Erythroblast (primary cell): ENCODE measurements around the gene PPP1R14B.

Experiments
- GATA1 ChIP-seq: IDR thresholded peaks from 2 replicates; pipeline ENCODE4 v1.6.1; 2011; ENCODE audit warnings: low read depth, mild to moderate bottlenecking, control low read depth, low read length, moderate library complexity
- POLR2A ChIP-seq: IDR thresholded peaks from 2 replicates; pipeline ENCODE4 v1.6.1; 2011; ENCODE audit warnings: mild to moderate bottlenecking, low read length

DNA sequence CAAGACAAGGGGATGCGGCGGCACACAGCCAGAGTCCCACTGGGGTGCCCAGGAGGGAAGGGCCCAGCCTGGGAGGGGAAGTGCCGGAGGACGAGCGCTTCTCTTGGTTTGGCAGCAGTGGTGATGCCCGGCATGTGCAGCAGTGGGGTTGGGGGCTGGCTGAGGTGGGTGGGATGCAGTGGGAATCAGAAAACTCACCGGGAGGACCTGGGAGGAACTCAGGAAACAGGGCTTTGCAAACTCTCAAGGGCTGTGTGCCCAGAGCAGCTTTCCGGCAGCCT, 37.2 kb downstream of the PPP1R14B start:
- TF ChIP-seq POLR2A (no peak), GATA1 (no peak)
